Caco-2 (cell line): Measurements from ENCODE around the gene RAD51B. TPM values are rescaled to one million over a fixed set of nuclear protein-coding genes. Genes with fewer than 3 reads are reported as not detected.

Experiments
- BruUV-seq: library from RNA; stranded (reverse); fragments of 400-500 nt; replicated peaks from 2 replicates; lab custom pipeline; 2021; lab: Mats Ljungman, UMichigan
- CTCF ChIA-PET: fragments of 300-600 bp; sonication (Branson Sonifier 250); formaldehyde crosslinking; loops from one replicate; lab custom pipeline; 2022; ENCODE audit warnings: antibody characterized with exemption; lab: Charles Lee
- POLR2A ChIA-PET: fragments of 300-600 bp; sonication (Branson Sonifier 250); formaldehyde crosslinking; loops from one replicate; lab custom pipeline; 2022; ENCODE audit warnings: antibody characterized with exemption; lab: Charles Lee
- DNase-seq, 2 experiments: peaks; one replicate each; pipeline versions ENCODE4 v3.0.0 to v3.0.0-alpha.2; 2020 to 2022
- H3K27me3 ChIP-seq: replicated peaks from 2 replicates; pipeline ENCODE4 v1.6.0; 2011; ENCODE audit warnings: low read length; ENCODE audit not compliant: control insufficient read depth, insufficient read depth
- H3K36me3 ChIP-seq: 2 replicates; pipeline ENCODE4 v1.5.1; 2011; ENCODE audit warnings: low read length; ENCODE audit not compliant: control insufficient read depth, insufficient read depth
- H3K4me1 ChIP-seq: fragments of 250-450 bp; sonication (Bioruptor Pico); 2 replicates; pipeline ENCODE4 v1.5.1; 2020; ENCODE audit warnings: mild to moderate bottlenecking
- H3K4me3 ChIP-seq: 2 replicates; pipeline ENCODE4 v1.5.1; 2011; ENCODE audit warnings: low read depth, mild to moderate bottlenecking, control low read depth, low read length
- H3K9me3 ChIP-seq: fragments of 250-450 bp; sonication (Bioruptor Pico); 2 replicates; pipeline ENCODE4 v1.5.1; 2020; ENCODE audit warnings: mild to moderate bottlenecking, moderate library complexity
- H3K27ac Mint-ChIP-seq: one replicate; pipeline ENCODE4 v1.8.0; 2022; ENCODE audit warnings: mixed read lengths; ENCODE audit not compliant: unreplicated experiment
- H3K27me3 Mint-ChIP-seq: one replicate; pipeline ENCODE4 v1.8.0; 2022; ENCODE audit warnings: mixed read lengths; ENCODE audit not compliant: insufficient read depth, unreplicated experiment
- H3K36me3 Mint-ChIP-seq: one replicate; pipeline ENCODE4 v1.8.0; 2022; ENCODE audit warnings: mild to moderate bottlenecking, mixed read lengths; ENCODE audit not compliant: insufficient read depth, unreplicated experiment
- H3K4me1 Mint-ChIP-seq: one replicate; pipeline ENCODE4 v1.8.0; 2022; ENCODE audit warnings: low read depth, mixed read lengths; ENCODE audit not compliant: unreplicated experiment
- H3K4me3 Mint-ChIP-seq: one replicate; pipeline ENCODE4 v1.8.0; 2022; ENCODE audit warnings: mild to moderate bottlenecking, moderate library complexity, mixed read lengths; ENCODE audit not compliant: unreplicated experiment
- H3K9me3 Mint-ChIP-seq: one replicate; pipeline ENCODE4 v1.8.0; 2022; ENCODE audit warnings: mixed read lengths; ENCODE audit not compliant: unreplicated experiment
- intact Hi-C: fragments of 100-400 bp; cut with micrococcal nuclease; formaldehyde crosslinking; loops from one replicate; pipeline ENCODE4 v1.10.0; 2022; ENCODE audit not compliant: unreplicated experiment
- total RNA-seq: library from RNA; stranded (reverse); gene quantifications from 2 replicates; pipeline ENCODE4 v1.2.3, GENCODE V29; 2022
- TF ChIP-seq, protein P1 (sequence below), 2 experiments: fragments of 200-600 bp in 1 of 2; IDR thresholded peaks; 1 replicate in 1 of 2; 2 replicates in 1 of 2; pipeline versions ENCODE4 v1.5.1 to v1.8.0; 2011 to 2022; ENCODE audit warnings: antibody characterized with exemption in 1 of 2, control low read depth in 1 of 2, inconsistent platforms in 1 of 2, low read depth in 1 of 2, low read length in 1 of 2, mild to moderate bottlenecking in 1 of 2, moderate library complexity in 1 of 2; ENCODE audit not compliant: insufficient read depth in 1 of 2, severe bottlenecking in 1 of 2, unreplicated experiment in 1 of 2

Gene RAD51B
- total RNA-seq, 1 experiment from 2014 or later = 16.7 TPM

GRCh38 chr14:68722968-68723566 is 903.5 kb downstream of the RAD51B start:
- no peak for DNase-seq
- H3K9me3 ChIP-seq = no peaks in the 10 kb centered on the region
- Mint-ChIP-seq H3K4me3 (no peak overlapping the region), H3K4me1 (peaks cover 15% of the 10 kb centered on the region), H3K27me3 (no peaks in the 10 kb centered on the region), H3K9me3 (peaks cover 20% of the 10 kb centered on the region), H3K36me3 (no peaks in the 10 kb centered on the region), H3K27ac (no peak overlapping the region)
- intact Hi-C loops = no loop called here
- no peaks in the 10 kb centered on the region for H3K36me3 ChIP-seq
- TF ChIP-seq, protein P1, sequence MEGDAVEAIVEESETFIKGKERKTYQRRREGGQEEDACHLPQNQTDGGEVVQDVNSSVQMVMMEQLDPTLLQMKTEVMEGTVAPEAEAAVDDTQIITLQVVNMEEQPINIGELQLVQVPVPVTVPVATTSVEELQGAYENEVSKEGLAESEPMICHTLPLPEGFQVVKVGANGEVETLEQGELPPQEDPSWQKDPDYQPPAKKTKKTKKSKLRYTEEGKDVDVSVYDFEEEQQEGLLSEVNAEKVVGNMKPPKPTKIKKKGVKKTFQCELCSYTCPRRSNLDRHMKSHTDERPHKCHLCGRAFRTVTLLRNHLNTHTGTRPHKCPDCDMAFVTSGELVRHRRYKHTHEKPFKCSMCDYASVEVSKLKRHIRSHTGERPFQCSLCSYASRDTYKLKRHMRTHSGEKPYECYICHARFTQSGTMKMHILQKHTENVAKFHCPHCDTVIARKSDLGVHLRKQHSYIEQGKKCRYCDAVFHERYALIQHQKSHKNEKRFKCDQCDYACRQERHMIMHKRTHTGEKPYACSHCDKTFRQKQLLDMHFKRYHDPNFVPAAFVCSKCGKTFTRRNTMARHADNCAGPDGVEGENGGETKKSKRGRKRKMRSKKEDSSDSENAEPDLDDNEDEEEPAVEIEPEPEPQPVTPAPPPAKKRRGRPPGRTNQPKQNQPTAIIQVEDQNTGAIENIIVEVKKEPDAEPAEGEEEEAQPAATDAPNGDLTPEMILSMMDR (IDR thresholded peaks at IDR 0.05; ENCODE audit: insufficient read depth in 1 of 2, low read depth in 1 of 2, low read length in 1 of 2, severe bottlenecking in 1 of 2, unreplicated experiment in 1 of 2) = no peak
- BruUV-seq = no TSS peak
- H3K4me1 ChIP-seq = peaks cover 21% of the 10 kb centered on the region
- H3K4me3 ChIP-seq = no peak overlapping the region
- ChIA-PET CTCF (no interaction called here), POLR2A (no interaction called here)
- H3K27me3 ChIP-seq = no peaks in the 10 kb centered on the region

DNA sequence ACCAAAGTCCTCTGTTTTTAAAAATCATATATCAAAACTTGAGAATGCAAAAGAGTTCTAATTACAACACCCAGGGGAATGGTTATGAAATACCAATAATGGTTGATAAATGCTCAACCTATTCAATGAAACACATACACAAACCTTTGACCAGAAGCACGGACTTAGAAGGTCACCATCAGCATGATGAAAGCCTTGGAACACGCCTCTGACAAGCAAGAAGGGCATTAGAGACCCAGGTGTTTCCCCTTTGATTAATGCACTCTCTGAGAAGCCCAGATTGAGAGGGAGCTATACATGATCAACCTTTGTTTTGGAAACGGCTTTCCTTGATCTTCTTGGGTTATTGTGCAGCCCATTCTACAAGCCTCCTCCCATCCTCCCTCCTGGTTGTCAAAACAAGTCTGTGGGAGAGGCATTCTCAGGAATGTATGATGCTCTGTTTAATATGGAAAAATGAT is 904.3 kb downstream of the RAD51B start:
- POLR2A ChIA-PET = no interaction called here
- no peak for DNase-seq
- H3K4me3 ChIP-seq = no peak overlapping the region
- H3K36me3 Mint-ChIP-seq = no peaks in the 10 kb centered on the region
- H3K27me3 Mint-ChIP-seq = no peaks in the 10 kb centered on the region
- CTCF ChIA-PET = no interaction called here
- H3K4me3 Mint-ChIP-seq = no peak overlapping the region
- H3K36me3 ChIP-seq = no peaks in the 10 kb centered on the region
- peaks cover 22% of the 10 kb centered on the region for H3K4me1 ChIP-seq
- no peaks in the 10 kb centered on the region for H3K9me3 ChIP-seq
- H3K27ac Mint-ChIP-seq = no peak overlapping the region
- H3K27me3 ChIP-seq = no peaks in the 10 kb centered on the region
- intact Hi-C loops = no loop called here
- H3K4me1 Mint-ChIP-seq = peaks cover 20% of the 10 kb centered on the region
- TF ChIP-seq, protein P1 (IDR thresholded peaks at IDR 0.05; ENCODE audit: insufficient read depth in 1 of 2, low read depth in 1 of 2, low read length in 1 of 2, severe bottlenecking in 1 of 2, unreplicated experiment in 1 of 2) = no peak
- H3K9me3 Mint-ChIP-seq = peaks cover 24% of the 10 kb centered on the region
- no TSS peak for BruUV-seq

- Histone ChIP-seq H3K4me3 (no peak overlapping the region), H3K9me3 (no peaks in the 10 kb centered on the region), H3K36me3 (no peaks in the 10 kb centered on the region), H3K4me1 (peaks cover 31% of the 10 kb centered on the region), H3K27me3 (no peaks in the 10 kb centered on the region)
- ChIA-PET POLR2A (no interaction called here), CTCF (no interaction called here)
- BruUV-seq = no TSS peak
- Mint-ChIP-seq H3K9me3 (peaks cover 16% of the 10 kb centered on the region), H3K4me3 (no peak overlapping the region), H3K27ac (no peak overlapping the region), H3K4me1 (peaks cover 28% of the 10 kb centered on the region), H3K36me3 (no peaks in the 10 kb centered on the region), H3K27me3 (no peaks in the 10 kb centered on the region)
- DNase-seq = no peak
- TF ChIP-seq, protein P1 (IDR thresholded peaks at IDR 0.05; ENCODE audit: insufficient read depth in 1 of 2, low read depth in 1 of 2, low read length in 1 of 2, severe bottlenecking in 1 of 2, unreplicated experiment in 1 of 2) = no peak
- intact Hi-C loops = no loop called here
These were observed 905.3 kb downstream of the RAD51B start for GRCh38 chr14:68724914-68725313.
